H9 (cell line): ENCODE results near the gene TBC1D7. TPM values are rescaled to one million over a fixed set of nuclear protein-coding genes. Genes with fewer than 3 reads are reported as not detected.

ENCODE experiments used
- DNase-seq: peaks from one replicate; pipeline ENCODE4 v3.0.0-alpha.2; 2017
- H2AFZ ChIP-seq: one replicate; pipeline ENCODE4 v1.6.1; 2013; ENCODE audit warnings: mild to moderate bottlenecking, low read length, control low read depth, moderate library complexity
- H2AK5ac ChIP-seq: 2 replicates; pipeline ENCODE4 v1.6.1; 2013; ENCODE audit warnings: low read length, control low read depth, mixed read lengths; ENCODE audit not compliant: insufficient read length
- H2BK120ac ChIP-seq: one replicate; pipeline ENCODE4 v1.6.1; 2013; ENCODE audit warnings: low read depth, mild to moderate bottlenecking, low read length, control low read depth, inconsistent platforms; ENCODE audit not compliant: poor library complexity, severe bottlenecking
- H2BK12ac ChIP-seq: 2 replicates; pipeline ENCODE4 v1.6.1; 2013; ENCODE audit warnings: low read length, control low read depth, mixed read lengths, low read depth; ENCODE audit not compliant: insufficient read length
- H2BK15ac ChIP-seq: 2 replicates; pipeline ENCODE4 v1.6.1; 2013; ENCODE audit warnings: low read depth, low read length, control low read depth
- H2BK20ac ChIP-seq: one replicate; pipeline ENCODE4 v1.6.1; 2013; ENCODE audit warnings: low read depth, mild to moderate bottlenecking, low read length, control low read depth, inconsistent platforms; ENCODE audit not compliant: poor library complexity, severe bottlenecking
- H2BK5ac ChIP-seq: 2 replicates; pipeline ENCODE4 v1.6.1; 2013; ENCODE audit warnings: low read length, control low read depth, mixed read lengths; ENCODE audit not compliant: insufficient read length
- H3K14ac ChIP-seq: 2 replicates; pipeline ENCODE4 v1.6.1; 2013; ENCODE audit warnings: low read length, control low read depth; ENCODE audit not compliant: insufficient read depth
- H3K18ac ChIP-seq: 2 replicates; pipeline ENCODE4 v1.6.1; 2013; ENCODE audit warnings: low read depth, mild to moderate bottlenecking, mixed read lengths, low read length, control low read depth; ENCODE audit not compliant: insufficient read length
- H3K23ac ChIP-seq: 2 replicates; pipeline ENCODE4 v1.6.1; 2013; ENCODE audit warnings: low read length, control low read depth, mixed read lengths, low read depth; ENCODE audit not compliant: insufficient read length
- H3K23me2 ChIP-seq: 2 replicates; pipeline ENCODE4 v1.6.1; 2013; ENCODE audit warnings: low read depth, mild to moderate bottlenecking, mixed read lengths, low read length, control low read depth; ENCODE audit not compliant: insufficient read length, poor library complexity, severe bottlenecking
- H3K27ac ChIP-seq: 2 replicates; pipeline ENCODE4 v1.5.1; 2013; ENCODE audit warnings: low read length, control low read depth, mixed read lengths, low read depth; ENCODE audit not compliant: insufficient read length
- H3K27me3 ChIP-seq: 2 replicates; pipeline ENCODE4 v1.6.1; 2013; ENCODE audit warnings: low read length, control low read depth, inconsistent platforms; ENCODE audit not compliant: insufficient read depth
- H3K4ac ChIP-seq: 2 replicates; pipeline ENCODE4 v1.6.1; 2013; ENCODE audit warnings: low read depth, mild to moderate bottlenecking, control low read depth, inconsistent platforms, low read length, moderate library complexity
- H3K4me1 ChIP-seq: 2 replicates; pipeline ENCODE4 v1.6.1; 2013; ENCODE audit warnings: low read length, control low read depth, inconsistent platforms; ENCODE audit not compliant: insufficient read depth
- H3K4me2 ChIP-seq: 2 replicates; pipeline ENCODE4 v1.6.1; 2013; ENCODE audit warnings: low read length, control low read depth, mixed read lengths; ENCODE audit not compliant: insufficient read length, insufficient read depth
- H3K56ac ChIP-seq: 2 replicates; pipeline ENCODE4 v1.6.1; 2013; ENCODE audit warnings: low read depth, mild to moderate bottlenecking, mixed read lengths, low read length, control low read depth; ENCODE audit not compliant: insufficient read length
- H3K79me1 ChIP-seq: 2 replicates; pipeline ENCODE4 v1.6.1; 2013; ENCODE audit warnings: low read depth, mild to moderate bottlenecking, moderate library complexity, low read length, control low read depth, inconsistent platforms; ENCODE audit not compliant: insufficient read depth, poor library complexity, severe bottlenecking
- H3K79me2 ChIP-seq: 2 replicates; pipeline ENCODE4 v1.6.1; 2013; ENCODE audit warnings: low read length, control low read depth, inconsistent platforms; ENCODE audit not compliant: insufficient read depth
- H3K9ac ChIP-seq: 2 replicates; pipeline ENCODE4 v1.6.1; 2013; ENCODE audit warnings: low read length, control low read depth, mixed read lengths; ENCODE audit not compliant: insufficient read length; ENCODE audit errors: extremely low read depth
- H3K9me3 ChIP-seq: one replicate; pipeline ENCODE4 v1.6.1; 2013; ENCODE audit warnings: low read depth, low read length, inconsistent platforms; ENCODE audit not compliant: control insufficient read depth
- H3T11ph ChIP-seq: one replicate; pipeline ENCODE4 v1.6.1; 2013; ENCODE audit warnings: mild to moderate bottlenecking, low read length, control low read depth, inconsistent platforms
- H4K20me1 ChIP-seq: one replicate; pipeline ENCODE4 v1.6.1; 2013; ENCODE audit not compliant: control insufficient read depth, insufficient read length, insufficient read depth
- H4K5ac ChIP-seq: 2 replicates; pipeline ENCODE4 v1.6.1; 2013; ENCODE audit warnings: low read depth, mild to moderate bottlenecking, mixed read lengths, low read length, control low read depth; ENCODE audit not compliant: insufficient read length
- H4K8ac ChIP-seq: replicated peaks from 2 replicates; pipeline ENCODE4 v1.6.1; 2013; ENCODE audit warnings: low read length, control low read depth, mixed read lengths, low read depth; ENCODE audit not compliant: insufficient read length
- H4K91ac ChIP-seq: 2 replicates; pipeline ENCODE4 v1.6.1; 2013; ENCODE audit warnings: low read depth, mild to moderate bottlenecking, moderate library complexity, mixed read lengths, low read length, control low read depth; ENCODE audit not compliant: insufficient read length
- H3K27ac Mint-ChIP-seq, 3 experiments: 2 replicates in 2 of 3; 3 replicates in 1 of 3; pipeline ENCODE4 v1.8.0; 2020 to 2021; ENCODE audit warnings: mixed read lengths in 3 of 3, mild to moderate bottlenecking in 1 of 3, moderate library complexity in 1 of 3
- H3K27me3 Mint-ChIP-seq: 2 replicates; pipeline ENCODE4 v1.8.0; 2021; ENCODE audit warnings: low read depth, mild to moderate bottlenecking, moderate library complexity, mixed read lengths
- H3K36me3 Mint-ChIP-seq, 3 experiments: 2 replicates in 2 of 3; 3 replicates in 1 of 3; pipeline ENCODE4 v1.8.0; 2020 to 2021; ENCODE audit warnings: low read depth in 3 of 3, mixed read lengths in 3 of 3; ENCODE audit not compliant: insufficient read depth in 1 of 3
- H3K4me1 Mint-ChIP-seq, 2 experiments: 2 replicates each; pipeline ENCODE4 v1.8.0; 2020; ENCODE audit warnings: mixed read lengths in 2 of 2
- H3K4me3 Mint-ChIP-seq, 2 experiments: 2 replicates in 1 of 2; 3 replicates in 1 of 2; pipeline ENCODE4 v1.8.0; 2020 to 2021; ENCODE audit warnings: mild to moderate bottlenecking in 2 of 2, mixed read lengths in 2 of 2, moderate library complexity in 1 of 2
- H3K9me3 Mint-ChIP-seq, 2 experiments: 2 replicates in 1 of 2; 3 replicates in 1 of 2; pipeline ENCODE4 v1.8.0; 2020; ENCODE audit warnings: mild to moderate bottlenecking in 2 of 2, mixed read lengths in 2 of 2, moderate library complexity in 1 of 2
- CTCF ChIP-seq: fragments of 200-600 bp; sonication (generic); conservative IDR thresholded peaks from 3 replicates; pipeline ENCODE4 v1.8.0; 2021; ENCODE audit warnings: antibody characterized with exemption, mild to moderate bottlenecking
- WGBS: extraction: QIAGEN DNeasy Blood & Tissue Kit; methylation state at CpG from one replicate; pipeline ENCODE4 v1.1.7; 2013; ENCODE audit warnings: missing lambda C conversion rate, low lambda C conversion rate, mixed read lengths; ENCODE audit not compliant: insufficient read length; ENCODE audit errors: extremely low coverage; 5-methylcytosine and 5-hydroxymethylcytosine counted together
- total RNA-seq: library from RNA; stranded (reverse); gene quantifications from 2 replicates; pipeline ENCODE4 v1.2.1, GENCODE V29; 2021

TBC1D7 gene
- total RNA-seq, 1 experiment from 2014 or later, result 33.9 TPM

- Histone ChIP-seq H2BK12ac (no peak overlapping the region), H2BK5ac (no peak overlapping the region), H3K23me2 (no peaks in the 10 kb centered on the region), H3K27ac (no peak overlapping the region), H3K27me3 (no peaks in the 10 kb centered on the region), H3K23ac (no peak overlapping the region), H4K20me1 (peaks cover 3% of the 10 kb centered on the region), H3K9me3 (peaks cover 16% of the 10 kb centered on the region), H4K8ac (no peak overlapping the region), H2BK120ac (no peak overlapping the region), H3K4me1 (no peaks in the 10 kb centered on the region), H3K18ac (no peak overlapping the region), H3K56ac (no peak overlapping the region), H2AFZ (no peak overlapping the region), H3K4ac (no peak overlapping the region), H3K79me2 (no peaks in the 10 kb centered on the region), H3T11ph (no peak overlapping the region), H4K5ac (no peak overlapping the region), H2BK15ac (no peak overlapping the region), H3K4me2 (no peak overlapping the region), H2AK5ac (no peak overlapping the region), H4K91ac (no peak overlapping the region), H2BK20ac (no peak overlapping the region), H3K14ac (no peak overlapping the region), H3K9ac (no peak overlapping the region), H3K79me1 (no peaks in the 10 kb centered on the region)
- Mint-ChIP-seq H3K4me1 (peaks cover 5 to 10% of the 10 kb centered on the region in 2 experiments), H3K27me3 (no peaks in the 10 kb centered on the region), H3K36me3 (peaks cover 36 to 52% (median 39%) of the 10 kb centered on the region in 3 experiments), H3K9me3 (peaks cover 23 to 30% of the 10 kb centered on the region in 2 experiments), H3K4me3 (no peak overlapping the region), H3K27ac (no peak overlapping the region)
- no peak for TF ChIP-seq CTCF
- no CpG with 5 or more reads among the region's 6 CpGs for WGBS
- DNase-seq, result no peak
Observed at GRCh38 chr6:13284646-13285045, 43.7 kb downstream of the TBC1D7 start.
